Activated T-helper 2 cell treated with anti-CD3 and anti-CD28 coated beads, Interferon-gamma antibody, Interleukin-2, Interleukin-4, amounts not matched to agents 10 μg/mL and 5 μg/mL and 100 μg/mL, durations not matched to agents 14 hours and 24 hours and 36 hours (primary cell): Measurements from ENCODE around the gene RPS27L. TPM values are rescaled to one million over a fixed set of nuclear protein-coding genes. Genes with fewer than 3 reads are reported as not detected.
A peak's percentile ranks its signal among the peaks of the same experiment; 100 is the strongest.

Experiments used
- DNase-seq: peaks from one replicate; pipeline ENCODE4 v3.0.0; 2021; ENCODE audit warnings: low spot score
- H3K27ac Mint-ChIP-seq: one replicate; pipeline ENCODE4 v1.8.0; 2021; ENCODE audit warnings: mixed read lengths
- H3K27me3 Mint-ChIP-seq: one replicate; pipeline ENCODE4 v1.8.0; 2021; ENCODE audit warnings: low read depth, mixed read lengths
- H3K36me3 Mint-ChIP-seq: one replicate; pipeline ENCODE4 v1.8.0; 2021; ENCODE audit warnings: low read depth, mixed read lengths
- H3K4me1 Mint-ChIP-seq: one replicate; pipeline ENCODE4 v1.8.0; 2021; ENCODE audit warnings: low read depth, mixed read lengths
- H3K4me3 Mint-ChIP-seq: one replicate; pipeline ENCODE4 v1.8.0; 2021; ENCODE audit warnings: low read depth, mild to moderate bottlenecking, moderate library complexity, mixed read lengths
- H3K9me3 Mint-ChIP-seq: one replicate; pipeline ENCODE4 v1.8.0; 2021; ENCODE audit warnings: mixed read lengths
- intact Hi-C: fragments of 100-400 bp; cut with micrococcal nuclease; formaldehyde crosslinking; loops from one replicate; pipeline ENCODE4 v1.15.1; 2023
- total RNA-seq: library from RNA; stranded (reverse); gene quantifications from 2 replicates; pipeline ENCODE4 v1.2.3, GENCODE V29; 2022

Gene RPS27L
- total RNA-seq, 1 donor from 2014 or later = 167 TPM

- no peak for DNase-seq
- intact Hi-C loops = no loop called here
- Mint-ChIP-seq H3K27ac (no peak overlapping the region), H3K9me3 (no peaks in the 10 kb centered on the region), H3K27me3 (no peaks in the 10 kb centered on the region), H3K36me3 (no peaks in the 10 kb centered on the region), H3K4me3 (no peak overlapping the region), H3K4me1 (peaks cover 14% of the 10 kb centered on the region)
Measured at GRCh38 chr15:63180746-63181145, 23.5 kb upstream of the RPS27L start.

GRCh38 chr15:63178034-63178433 is 20.8 kb upstream of the RPS27L start:
- Mint-ChIP-seq H3K9me3 (no peaks in the 10 kb centered on the region), H3K27me3 (no peaks in the 10 kb centered on the region), H3K4me3 (no peak overlapping the region), H3K36me3 (no peaks in the 10 kb centered on the region), H3K4me1 (peaks cover 12% of the 10 kb centered on the region), H3K27ac (no peak overlapping the region)
- DNase-seq = no peak
- intact Hi-C loops = no loop called here

- no peak for DNase-seq
- Mint-ChIP-seq H3K4me1 (peaks cover 12% of the 10 kb centered on the region), H3K27me3 (no peaks in the 10 kb centered on the region), H3K36me3 (no peaks in the 10 kb centered on the region), H3K9me3 (no peaks in the 10 kb centered on the region), H3K4me3 (no peak overlapping the region), H3K27ac (no peak overlapping the region)
- intact Hi-C loops = loop anchor here (2.0 kb wide), 1 partner anchor 18 kb away; no protein-coding TSS in a partner anchor
Measured at GRCh38 chr15:63176302-63176701, 19.0 kb upstream of the RPS27L start.

- DNase-seq = no peak
- no peak overlapping the region for H3K4me3 Mint-ChIP-seq
- H3K27me3 Mint-ChIP-seq = no peaks in the 10 kb centered on the region
- no peaks in the 10 kb centered on the region for H3K9me3 Mint-ChIP-seq
- H3K36me3 Mint-ChIP-seq = no peaks in the 10 kb centered on the region
- intact Hi-C loops = no loop called here
- H3K4me1 Mint-ChIP-seq = peaks cover 12% of the 10 kb centered on the region
- H3K27ac Mint-ChIP-seq = no peak overlapping the region
Measured at GRCh38 chr15:63172851-63173451, 15.7 kb upstream of the RPS27L start.

GRCh38 chr15:63172376-63172775 is 15.1 kb upstream of the RPS27L start:
- DNase-seq = no peak
- H3K4me3 Mint-ChIP-seq = no peak overlapping the region
- no peaks in the 10 kb centered on the region for H3K9me3 Mint-ChIP-seq
- intact Hi-C loops = no loop called here
- H3K27me3 Mint-ChIP-seq = no peaks in the 10 kb centered on the region
- H3K4me1 Mint-ChIP-seq = peaks cover 8% of the 10 kb centered on the region
- no peaks in the 10 kb centered on the region for H3K36me3 Mint-ChIP-seq
- H3K27ac Mint-ChIP-seq = no peak overlapping the region

GRCh38 chr15:63169788-63170187 is 12.5 kb upstream of the RPS27L start:
- H3K9me3 Mint-ChIP-seq = no peaks in the 10 kb centered on the region
- H3K4me1 Mint-ChIP-seq = peaks cover 2% of the 10 kb centered on the region
- H3K27ac Mint-ChIP-seq = no peak overlapping the region
- DNase-seq = no peak
- no peaks in the 10 kb centered on the region for H3K36me3 Mint-ChIP-seq
- H3K27me3 Mint-ChIP-seq = no peaks in the 10 kb centered on the region
- no peak overlapping the region for H3K4me3 Mint-ChIP-seq
- intact Hi-C loops = no loop called here

DNA sequence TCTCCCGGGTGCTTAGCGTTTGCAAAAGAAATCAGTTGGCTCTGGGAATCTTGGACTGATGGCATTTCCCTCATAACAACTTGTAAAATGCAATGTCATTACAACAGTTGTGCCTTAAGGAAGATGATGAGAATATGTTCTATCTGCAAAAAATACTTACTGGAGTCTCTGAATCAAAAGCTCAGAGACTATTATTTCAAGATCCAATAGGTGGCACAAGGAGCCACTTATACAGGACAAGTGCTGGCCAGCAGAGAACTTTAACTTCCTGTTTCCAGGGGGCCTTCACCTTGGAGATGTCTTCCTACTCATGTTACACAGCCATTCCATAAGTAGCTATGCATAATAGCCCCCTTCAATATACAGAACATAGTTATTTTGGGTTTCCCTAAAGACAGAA is 8.9 kb upstream of the RPS27L start:
- Mint-ChIP-seq H3K9me3 (no peaks in the 10 kb centered on the region), H3K4me1 (peaks cover 2% of the 10 kb centered on the region), H3K27ac (no peak overlapping the region), H3K27me3 (peaks cover 4% of the 10 kb centered on the region), H3K36me3 (no peaks in the 10 kb centered on the region), H3K4me3 (no peak overlapping the region)
- DNase-seq = no peak
- intact Hi-C loops = no loop called here

- Mint-ChIP-seq H3K4me3 (no peak overlapping the region), H3K27ac (no peak overlapping the region), H3K4me1 (peaks cover 4% of the 10 kb centered on the region), H3K9me3 (no peaks in the 10 kb centered on the region), H3K27me3 (peaks cover 4% of the 10 kb centered on the region), H3K36me3 (no peaks in the 10 kb centered on the region)
- intact Hi-C loops = no loop called here
- DNase-seq = no peak
Measured at GRCh38 chr15:63165166-63165859, 8.0 kb upstream of the RPS27L start.

DNA sequence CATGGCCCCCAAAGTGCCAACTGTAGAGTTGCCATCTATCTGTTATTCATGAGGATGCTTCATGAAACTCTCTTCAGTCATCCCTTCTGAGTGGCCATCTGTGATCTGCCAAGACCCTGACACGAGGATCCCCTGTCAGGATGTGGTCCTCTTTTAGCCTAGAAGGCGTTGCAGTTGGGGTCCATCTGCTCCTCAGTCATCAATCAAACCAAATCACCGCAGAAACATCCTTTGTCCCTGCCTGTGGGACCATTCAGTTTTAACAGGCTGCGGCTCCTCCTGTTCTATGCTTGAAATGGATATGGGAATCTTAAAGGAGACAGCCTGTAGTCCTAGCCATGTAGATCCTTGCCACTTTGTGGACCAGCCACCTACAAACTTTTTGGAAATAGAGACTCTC is 5.9 kb upstream of the RPS27L start:
- peaks cover 6% of the 10 kb centered on the region for H3K4me1 Mint-ChIP-seq
- no peak overlapping the region for H3K4me3 Mint-ChIP-seq
- intact Hi-C loops = no loop called here
- H3K27ac Mint-ChIP-seq = no peak overlapping the region
- no peaks in the 10 kb centered on the region for H3K9me3 Mint-ChIP-seq
- H3K36me3 Mint-ChIP-seq = peaks cover 4% of the 10 kb centered on the region
- peaks cover 4% of the 10 kb centered on the region for H3K27me3 Mint-ChIP-seq
- no peak for DNase-seq

DNA sequence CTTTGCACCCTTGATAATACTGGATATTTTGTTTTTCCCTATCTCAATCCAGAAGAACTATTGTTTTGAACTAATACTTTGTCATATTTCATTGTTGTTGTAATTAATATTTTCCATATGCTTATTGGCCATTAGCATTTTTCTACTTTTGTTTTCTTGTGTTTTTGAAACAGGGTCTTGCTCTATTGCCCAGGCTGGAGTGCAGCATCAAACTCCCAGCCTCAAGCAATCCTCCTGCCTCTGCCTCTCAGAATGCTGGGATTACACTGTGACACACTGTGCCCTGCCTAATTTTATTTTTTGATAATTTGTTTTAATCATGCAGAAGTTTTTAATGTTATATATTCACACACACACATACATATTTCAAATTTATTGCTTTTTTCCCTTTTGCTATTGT is 3.4 kb upstream of the RPS27L start:
- Mint-ChIP-seq H3K36me3 (peaks cover 11% of the 10 kb centered on the region), H3K4me1 (peaks cover 7% of the 10 kb centered on the region), H3K9me3 (no peaks in the 10 kb centered on the region), H3K4me3 (no peak overlapping the region), H3K27ac (no peak overlapping the region), H3K27me3 (peaks cover 4% of the 10 kb centered on the region)
- intact Hi-C loops = no loop called here
- DNase-seq = no peak

- peak overlapping the region; percentile 88 for H3K27ac Mint-ChIP-seq
- peak overlapping the region; percentile 82 for H3K4me3 Mint-ChIP-seq
- peaks cover 14% of the 10 kb centered on the region for H3K4me1 Mint-ChIP-seq
- peaks cover 27% of the 10 kb centered on the region for H3K36me3 Mint-ChIP-seq
- intact Hi-C loops = loop anchor here (1.0 to 10.0 kb wide), 7 partner anchors 19 to 247 kb away; partner anchors contain the start of gene RAB8B
- no peaks in the 10 kb centered on the region for H3K27me3 Mint-ChIP-seq
- no peaks in the 10 kb centered on the region for H3K9me3 Mint-ChIP-seq
- no peak for DNase-seq
Measured at GRCh38 chr15:63157891-63158431, 684 bp upstream of the RPS27L start.

DNA sequence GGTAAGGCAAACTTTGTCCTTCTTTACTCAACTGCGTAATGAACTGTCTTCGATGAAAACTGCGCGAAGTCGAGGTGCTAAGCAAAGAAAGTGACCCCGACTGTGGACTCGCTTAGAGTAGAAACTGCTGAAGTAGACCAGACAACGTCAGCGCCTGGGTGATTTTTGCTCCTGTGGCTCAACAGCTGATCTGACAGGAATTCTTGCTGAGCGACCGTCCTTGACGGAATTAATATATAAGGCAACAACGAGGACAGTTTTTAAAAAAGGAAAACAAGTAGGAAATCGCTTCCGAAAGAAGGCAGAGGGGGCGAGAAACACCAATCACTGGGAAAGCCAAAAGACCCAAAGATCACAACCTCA is 541 bp downstream of the RPS27L start:
- intact Hi-C loops = loop anchor here (1.0 to 10.0 kb wide), 6 partner anchors 32 to 248 kb away; partner anchors contain the start of gene RAB8B
- Mint-ChIP-seq H3K36me3 (peaks cover 36% of the 10 kb centered on the region), H3K27me3 (no peaks in the 10 kb centered on the region), H3K27ac (peak overlapping the region; percentile 97), H3K4me3 (peak overlapping the region; percentile 97), H3K9me3 (no peaks in the 10 kb centered on the region), H3K4me1 (peaks cover 14% of the 10 kb centered on the region)
- DNase-seq = no peak

- DNase-seq = no peak
- Mint-ChIP-seq H3K27me3 (no peaks in the 10 kb centered on the region), H3K27ac (peak overlapping the region; percentile 97), H3K9me3 (no peaks in the 10 kb centered on the region), H3K36me3 (peaks cover 41% of the 10 kb centered on the region), H3K4me1 (peaks cover 17% of the 10 kb centered on the region), H3K4me3 (peak overlapping the region; percentile 97)
- intact Hi-C loops = loop anchor here (2.0 to 10.0 kb wide), 3 partner anchors 33 to 249 kb away; partner anchors contain the start of gene RAB8B
Measured at GRCh38 chr15:63156086-63156710, 1.1 kb downstream of the RPS27L start.
